HG03196 (cell line): ENCODE data around the gene SLC25A28.

Experiments
- ATAC-seq: cut with Tn5 transposase; IDR thresholded peaks from one replicate; pipeline ENCODE4 v1.9.1; 2021; ENCODE audit not compliant: unreplicated experiment

SLC25A28 gene

DNA sequence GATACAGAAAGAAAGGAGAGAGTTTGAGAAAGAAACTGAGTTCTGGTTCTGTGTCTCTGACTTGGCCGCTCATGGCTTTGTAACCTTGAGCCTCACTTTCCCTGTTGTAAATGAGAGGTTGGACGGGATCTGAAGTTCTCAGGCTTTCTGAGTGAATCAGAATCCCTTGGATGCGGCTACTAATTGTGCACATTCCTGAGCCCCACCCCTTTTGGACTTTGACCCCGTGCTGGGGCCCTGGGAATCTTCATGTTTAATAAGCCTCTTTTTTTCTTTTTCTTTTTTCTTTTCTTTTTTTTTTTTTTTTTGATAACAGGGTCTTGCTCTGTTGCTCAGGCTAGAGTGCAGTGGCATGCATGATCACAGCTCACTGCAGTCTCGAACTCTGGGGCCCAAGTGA lies 26.9 kb downstream of the SLC25A28 start:
- no peak for ATAC-seq

DNA sequence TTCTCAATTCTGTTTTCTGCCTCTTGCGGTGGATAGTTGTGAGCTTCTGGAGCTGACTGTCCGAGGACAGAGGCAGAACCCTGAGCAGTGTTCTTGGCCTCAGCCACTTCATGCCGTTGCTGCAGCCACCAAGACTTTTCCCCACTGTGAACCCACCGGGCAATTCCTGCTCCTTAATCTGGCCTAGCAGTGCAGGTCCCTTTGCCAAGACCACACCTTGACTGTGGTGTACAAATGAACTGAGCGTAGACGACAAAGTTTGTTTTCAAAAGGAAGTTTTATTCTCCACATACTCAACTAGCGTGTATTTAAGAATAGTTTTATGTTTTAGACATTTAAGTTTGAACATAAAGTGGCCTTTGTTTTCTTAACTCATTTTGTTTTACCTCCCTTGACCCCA lies 29.4 kb downstream of the SLC25A28 start:
- no peak for ATAC-seq

- no peak for ATAC-seq
These were observed 36.6 kb downstream of the SLC25A28 start for GRCh38 chr10:99583687-99584086.

DNA sequence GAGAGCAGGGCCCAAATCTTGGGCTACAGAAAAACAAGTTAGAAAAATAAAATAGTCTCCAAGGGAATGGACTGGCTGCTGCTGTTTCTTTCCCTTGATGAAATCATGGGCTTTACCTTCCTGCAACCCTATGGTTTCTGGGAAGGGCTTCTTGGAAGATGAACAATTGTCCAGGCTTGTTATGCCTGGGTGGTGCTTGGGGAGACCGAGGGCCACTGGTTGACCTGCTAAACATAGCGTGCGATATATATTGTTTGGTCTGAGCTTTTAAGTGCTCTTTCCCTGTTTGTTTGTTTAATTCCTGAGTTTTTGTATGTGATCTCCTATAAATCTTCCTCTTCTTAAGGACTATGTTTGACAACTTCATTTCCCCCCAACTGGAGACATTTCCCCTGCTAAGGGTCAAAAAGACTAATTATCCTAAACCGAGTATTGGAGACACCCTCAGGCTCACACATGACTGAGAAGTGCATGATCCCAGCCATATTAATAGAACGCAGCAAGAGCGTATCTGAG lies 37.9 kb downstream of the SLC25A28 start:
- no peak for ATAC-seq

DNA sequence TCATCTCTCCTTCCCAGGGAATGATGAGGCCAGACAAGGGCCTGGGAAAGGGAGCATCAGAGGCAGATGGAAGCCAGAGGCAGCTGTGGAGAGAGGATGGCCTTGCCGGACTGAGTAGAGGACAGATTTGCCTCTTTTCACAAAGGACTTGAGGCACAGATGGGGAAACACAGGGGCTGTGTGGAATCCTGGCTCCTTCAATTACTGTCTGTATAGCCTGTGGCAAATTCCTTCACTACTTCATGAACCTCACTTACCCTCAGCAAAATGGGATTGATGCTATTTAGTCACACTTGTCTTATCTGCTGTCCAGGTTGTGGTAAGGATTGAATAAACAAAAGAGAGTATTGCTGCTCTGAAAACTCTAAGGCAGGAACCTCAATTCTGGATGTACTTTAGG lies 40.3 kb downstream of the SLC25A28 start:
- ATAC-seq, result no peak

GRCh38 chr10:99573790-99574189 lies 46.4 kb downstream of the SLC25A28 start:
- no peak for ATAC-seq

DNA sequence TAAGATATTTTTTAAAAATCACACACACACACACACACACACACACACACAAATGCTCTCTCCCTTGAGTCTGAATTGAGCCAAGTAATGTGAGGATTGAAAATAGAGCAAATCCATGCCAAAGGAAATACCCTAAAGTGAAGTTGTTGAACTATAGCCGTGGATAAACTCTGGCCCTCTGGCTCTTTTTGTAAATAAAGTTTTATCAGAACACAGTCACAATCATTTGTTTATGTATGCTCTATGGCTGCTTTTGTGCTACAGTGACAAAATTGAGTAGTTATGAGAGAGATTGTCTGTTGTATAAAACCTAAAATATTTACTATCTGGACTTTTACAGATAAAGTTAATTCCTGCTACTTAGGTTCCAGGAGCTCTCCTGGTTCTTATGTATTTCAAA lies 48.4 kb downstream of the SLC25A28 start:
- ATAC-seq, result no peak

GRCh38 chr10:99569961-99570360 lies 50.3 kb downstream of the SLC25A28 start:
- no peak for ATAC-seq

DNA sequence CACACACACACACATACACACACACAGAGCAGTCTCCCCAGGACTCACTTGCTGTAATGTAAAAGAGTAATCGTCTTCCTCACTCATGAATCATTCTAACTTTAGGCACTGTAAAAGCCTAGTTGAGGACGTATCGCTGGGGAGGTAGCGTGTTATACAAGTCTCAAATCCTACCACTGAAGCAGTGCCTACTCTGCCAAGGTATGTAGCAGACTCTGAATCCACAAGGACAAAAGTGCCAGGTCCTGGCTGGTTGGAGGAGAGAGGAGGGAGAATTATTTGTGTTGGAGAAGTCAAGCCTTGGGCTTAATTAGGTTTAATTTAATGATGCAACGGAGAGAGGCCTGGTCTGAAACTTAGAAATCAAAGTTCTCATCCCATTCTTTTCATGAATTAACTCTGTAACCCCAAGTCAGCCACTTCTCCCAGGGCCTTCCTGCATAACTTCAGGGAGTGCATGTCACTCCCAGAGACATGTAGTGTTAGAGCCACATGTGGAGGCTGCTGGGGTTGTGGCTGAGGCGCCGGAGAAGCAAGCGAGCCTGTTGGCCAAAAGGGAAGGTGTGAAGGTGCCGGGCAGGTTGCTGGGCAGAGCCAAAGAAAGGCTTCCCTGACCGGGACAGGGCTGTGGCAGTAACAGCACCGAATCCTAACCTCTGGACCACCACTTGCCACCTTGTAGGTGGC lies 50.8 kb downstream of the SLC25A28 start:
- ATAC-seq, result no peak

- no peak for ATAC-seq
These were observed 55.1 kb downstream of the SLC25A28 start for GRCh38 chr10:99565166-99565565.

- ATAC-seq, result no peak
These were observed 55.9 kb downstream of the SLC25A28 start for GRCh38 chr10:99564361-99564760.

DNA sequence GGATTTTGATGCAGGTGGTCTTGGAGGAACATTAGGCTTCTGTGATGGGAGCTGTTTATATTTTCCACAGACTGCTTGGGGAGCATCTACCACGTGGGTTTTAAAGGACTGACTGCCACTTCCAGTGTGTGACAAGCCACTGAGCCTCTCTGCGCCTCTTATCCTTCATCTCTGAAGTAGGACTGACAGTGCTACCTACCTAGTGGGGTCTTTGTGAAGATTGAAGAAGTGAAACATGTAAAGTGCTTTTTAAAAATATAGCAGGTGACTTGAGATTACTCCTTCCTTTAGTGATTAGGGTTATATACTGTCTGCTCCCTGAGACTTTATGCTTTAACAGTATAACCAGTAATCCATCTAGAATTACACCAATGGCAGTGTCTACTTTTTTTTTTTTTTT lies 57.6 kb downstream of the SLC25A28 start:
- no peak for ATAC-seq
